PC-9 (cell line): ENCODE measurements around the gene SLITRK2. TPM values are rescaled to one million over a fixed set of nuclear protein-coding genes. Genes with fewer than 3 reads are reported as not detected.

Experiments
- BruUV-seq: library from RNA; stranded (reverse); fragments of 400-500 nt; replicated peaks from 2 replicates; lab custom pipeline; 2021; lab: Mats Ljungman, UMichigan
- CTCF ChIA-PET: fragments of 300-600 bp; sonication (Branson Sonifier 250); formaldehyde crosslinking; loops from one replicate; lab custom pipeline; 2022; ENCODE audit warnings: antibody characterized with exemption; lab: Charles Lee
- POLR2A ChIA-PET: fragments of 300-600 bp; sonication (Branson Sonifier 250); formaldehyde crosslinking; loops from one replicate; lab custom pipeline; 2022; ENCODE audit warnings: antibody characterized with exemption; ENCODE audit not compliant: unreplicated experiment; lab: Charles Lee
- DNase-seq, 2 experiments: peaks; one replicate each; pipeline versions ENCODE4 v3.0.0 to v3.0.0-alpha.2; 2015 to 2022; ENCODE audit warnings: mixed read lengths in 1 of 2
- H2AFZ ChIP-seq: fragments of 200-600 bp; sonication (generic); 2 replicates; pipeline ENCODE4 v1.8.1; 2017; ENCODE audit warnings: antibody characterized with exemption
- H3F3A ChIP-seq: fragments of 200-600 bp; sonication (generic); 2 replicates; pipeline ENCODE4 v1.8.1; 2017; ENCODE audit warnings: antibody characterized with exemption, mild to moderate bottlenecking, low read depth; ENCODE audit not compliant: insufficient read depth
- H3K27ac ChIP-seq: fragments of 200-600 bp; sonication (generic); 2 replicates; pipeline ENCODE4 v1.6.1; 2016; ENCODE audit warnings: mixed run types
- H3K27me3 ChIP-seq: fragments of 200-600 bp; sonication (generic); 2 replicates; pipeline ENCODE4 v1.6.1; 2016; ENCODE audit warnings: low read depth, mixed run types; ENCODE audit not compliant: insufficient read depth
- H3K36me3 ChIP-seq: fragments of 200-600 bp; sonication (generic); 2 replicates; pipeline ENCODE4 v1.6.1; 2016; ENCODE audit warnings: low read depth, mixed run types
- H3K4me1 ChIP-seq: fragments of 200-600 bp; sonication (generic); replicated peaks from 2 replicates; pipeline ENCODE4 v1.6.1; 2016; ENCODE audit warnings: mixed run types; ENCODE audit not compliant: insufficient read depth
- H3K4me2 ChIP-seq: fragments of 200-600 bp; sonication (generic); 2 replicates; pipeline ENCODE4 v1.6.1; 2017; ENCODE audit warnings: mixed run types
- H3K4me3 ChIP-seq: fragments of 200-600 bp; sonication (generic); 2 replicates; pipeline ENCODE4 v1.6.1; 2016; ENCODE audit warnings: mixed run types
- H3K79me2 ChIP-seq: fragments of 200-600 bp; sonication (generic); 2 replicates; pipeline ENCODE4 v1.6.1; 2017; ENCODE audit warnings: low read depth, mixed run types
- H3K9me2 ChIP-seq: fragments of 200-600 bp; sonication (generic); 2 replicates; pipeline ENCODE4 v1.8.1; 2017; ENCODE audit warnings: mild to moderate bottlenecking; ENCODE audit not compliant: insufficient read depth
- H3K9me3 ChIP-seq: fragments of 200-600 bp; sonication (generic); 2 replicates; pipeline ENCODE4 v1.8.1; 2016; ENCODE audit warnings: low read depth; ENCODE audit not compliant: insufficient read depth
- H4K20me1 ChIP-seq: fragments of 200-600 bp; sonication (generic); 2 replicates; pipeline ENCODE4 v1.8.1; 2017; ENCODE audit not compliant: insufficient read depth
- CTCF ChIP-seq: fragments of 200-600 bp; sonication (generic); conservative IDR thresholded peaks from 2 replicates; pipeline ENCODE4 v1.6.1; 2017; ENCODE audit warnings: mixed run types, antibody characterized with exemption, mild to moderate bottlenecking, moderate library complexity
- EZH2 ChIP-seq: fragments of 200-600 bp; sonication (generic); IDR thresholded peaks from 2 replicates; pipeline ENCODE4 v1.8.0; 2017; ENCODE audit warnings: antibody characterized with exemption, low read depth
- intact Hi-C: fragments of 100-400 bp; cut with micrococcal nuclease; formaldehyde crosslinking; loops from one replicate; pipeline ENCODE4 v1.10.0; 2022; ENCODE audit not compliant: unreplicated experiment
- total RNA-seq: library from RNA; stranded (reverse); gene quantifications from 2 replicates; pipeline ENCODE4 v1.2.3, GENCODE V29; 2021

Gene SLITRK2
- total RNA-seq, 1 experiment from 2014 or later, result not detected

GRCh38 chrX:145848857-145849256 lies 31.2 kb downstream of the SLITRK2 start:
- ChIA-PET POLR2A (no interaction called here), CTCF (no interaction called here)
- Histone ChIP-seq H3K4me1 (no peaks in the 10 kb centered on the region), H2AFZ (0 out of 2 replicates have a peak overlapping the region, but pooled peaks have one; percentile 52), H4K20me1 (no peaks in the 10 kb centered on the region), H3K27me3 (peaks cover 5% of the 10 kb centered on the region; the same call in 1 of the 2 replicates), H3K36me3 (no peaks in the 10 kb centered on the region), H3K4me3 (no peak overlapping the region), H3K9me3 (no peaks in the 10 kb centered on the region; the same call in 1 of the 2 replicates), H3K4me2 (no peak overlapping the region), H3K9me2 (no peaks in the 10 kb centered on the region), H3K27ac (no peak overlapping the region), H3F3A (no peaks in the 10 kb centered on the region), H3K79me2 (no peaks in the 10 kb centered on the region)
- no peak for TF ChIP-seq EZH2
- no peak for DNase-seq
- no TSS peak for BruUV-seq
- intact Hi-C loops, result no loop called here

- H3K4me1 ChIP-seq, result no peaks in the 10 kb centered on the region
- no peak overlapping the region for H2AFZ ChIP-seq
- H3K9me2 ChIP-seq, result no peaks in the 10 kb centered on the region
- no peak overlapping the region for H3K4me3 ChIP-seq
- no peaks in the 10 kb centered on the region for H3F3A ChIP-seq
- H3K36me3 ChIP-seq, result no peaks in the 10 kb centered on the region
- BruUV-seq, result no TSS peak
- peaks cover 5% of the 10 kb centered on the region; the same call in 1 of the 2 replicates for H3K27me3 ChIP-seq
- H4K20me1 ChIP-seq, result no peaks in the 10 kb centered on the region
- H3K4me2 ChIP-seq, result no peak overlapping the region
- intact Hi-C loops, result no loop called here
- CTCF ChIA-PET, result no interaction called here
- H3K9me3 ChIP-seq, result no peaks in the 10 kb centered on the region; the same call in 1 of the 2 replicates
- TF ChIP-seq EZH2 (no peak), CTCF (no peak)
- POLR2A ChIA-PET, result no interaction called here
- no peak overlapping the region for H3K27ac ChIP-seq
- no peak for DNase-seq
- no peaks in the 10 kb centered on the region for H3K79me2 ChIP-seq
Observed at GRCh38 chrX:145853181-145853580, 35.6 kb downstream of the SLITRK2 start.

- Histone ChIP-seq H3K4me2 (no peak overlapping the region), H3K4me3 (no peak overlapping the region), H2AFZ (no peak overlapping the region), H3K27ac (no peak overlapping the region), H3K9me3 (no peaks in the 10 kb centered on the region), H4K20me1 (no peaks in the 10 kb centered on the region), H3K27me3 (no peaks in the 10 kb centered on the region), H3K9me2 (no peaks in the 10 kb centered on the region), H3K79me2 (no peaks in the 10 kb centered on the region), H3F3A (no peaks in the 10 kb centered on the region), H3K36me3 (no peaks in the 10 kb centered on the region), H3K4me1 (no peaks in the 10 kb centered on the region)
- no TSS peak for BruUV-seq
- DNase-seq, result no peak
- POLR2A ChIA-PET, result no interaction called here
- intact Hi-C loops, result no loop called here
- CTCF ChIA-PET, result no interaction called here
- no peak for TF ChIP-seq EZH2
- no peak for TF ChIP-seq CTCF
Observed at GRCh38 chrX:145856181-145856580, 38.6 kb downstream of the SLITRK2 start.

GRCh38 chrX:145861818-145862217 lies 44.2 kb downstream of the SLITRK2 start:
- no peaks in the 10 kb centered on the region for H3F3A ChIP-seq
- H3K79me2 ChIP-seq, result no peaks in the 10 kb centered on the region
- H3K4me1 ChIP-seq, result no peaks in the 10 kb centered on the region
- CTCF ChIA-PET, result no interaction called here
- no peak for TF ChIP-seq EZH2
- TF ChIP-seq CTCF, result no peak
- POLR2A ChIA-PET, result no interaction called here
- H3K36me3 ChIP-seq, result no peaks in the 10 kb centered on the region
- H3K27me3 ChIP-seq, result no peaks in the 10 kb centered on the region
- H3K9me3 ChIP-seq, result no peaks in the 10 kb centered on the region
- DNase-seq, result no peak
- no peak overlapping the region for H3K4me2 ChIP-seq
- H3K27ac ChIP-seq, result no peak overlapping the region
- H3K9me2 ChIP-seq, result no peaks in the 10 kb centered on the region
- H2AFZ ChIP-seq, result no peak overlapping the region
- no peaks in the 10 kb centered on the region for H4K20me1 ChIP-seq
- BruUV-seq, result no TSS peak
- H3K4me3 ChIP-seq, result no peak overlapping the region
- intact Hi-C loops, result no loop called here
